ENCODE data around the gene DUSP10. TPM values are rescaled to one million over a fixed set of nuclear protein-coding genes. Genes with fewer than 3 reads are reported as not detected.

DUSP10 gene
- total and polyA plus RNA-seq, 8 donors: 4.7 to 14.5 (median 9.3) TPM

DNA sequence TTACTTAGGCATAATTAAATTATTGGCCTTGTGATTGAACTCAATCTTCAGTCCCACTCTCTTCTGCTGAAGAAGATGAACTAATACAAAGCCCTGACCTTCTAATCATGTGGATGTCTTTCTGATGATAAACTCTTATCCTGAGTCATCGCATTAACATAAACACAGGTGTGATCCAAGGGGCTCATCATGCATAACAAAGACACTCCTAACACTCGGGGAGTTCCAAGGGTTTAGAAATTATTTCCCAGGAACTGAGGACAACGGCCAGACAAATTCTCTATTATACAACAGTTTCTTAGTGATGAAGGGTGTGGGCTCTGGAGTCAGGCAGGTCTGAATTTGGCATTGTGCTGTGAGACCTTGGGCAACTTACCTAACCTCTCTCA, 18.0 kb downstream of the DUSP10 start:
- no peak overlapping the region for H3K4me3 ChIP-seq
- no peak for ATAC-seq
- peaks cover 4 to 30% (median 4%) of the 10 kb centered on the region in 3 donors for H3K4me1 ChIP-seq
- no peaks in the 10 kb centered on the region for H3K9me3 ChIP-seq
- no peaks in the 10 kb centered on the region for H3K36me3 ChIP-seq
- TF ChIP-seq CTCF (IDR thresholded peaks at IDR 0.05): no peak
- FAIRE-seq: no peak
- no peak for DNase-seq
- no peak overlapping the region for H3K27ac ChIP-seq
- WGBS, 2 donors: 96% methylated on average over 3 of the region's 3 CpGs
- H3K27me3 ChIP-seq: no peaks in the 10 kb centered on the region
- intact Hi-C loops (cut with DNase I): no loop called here

DNA sequence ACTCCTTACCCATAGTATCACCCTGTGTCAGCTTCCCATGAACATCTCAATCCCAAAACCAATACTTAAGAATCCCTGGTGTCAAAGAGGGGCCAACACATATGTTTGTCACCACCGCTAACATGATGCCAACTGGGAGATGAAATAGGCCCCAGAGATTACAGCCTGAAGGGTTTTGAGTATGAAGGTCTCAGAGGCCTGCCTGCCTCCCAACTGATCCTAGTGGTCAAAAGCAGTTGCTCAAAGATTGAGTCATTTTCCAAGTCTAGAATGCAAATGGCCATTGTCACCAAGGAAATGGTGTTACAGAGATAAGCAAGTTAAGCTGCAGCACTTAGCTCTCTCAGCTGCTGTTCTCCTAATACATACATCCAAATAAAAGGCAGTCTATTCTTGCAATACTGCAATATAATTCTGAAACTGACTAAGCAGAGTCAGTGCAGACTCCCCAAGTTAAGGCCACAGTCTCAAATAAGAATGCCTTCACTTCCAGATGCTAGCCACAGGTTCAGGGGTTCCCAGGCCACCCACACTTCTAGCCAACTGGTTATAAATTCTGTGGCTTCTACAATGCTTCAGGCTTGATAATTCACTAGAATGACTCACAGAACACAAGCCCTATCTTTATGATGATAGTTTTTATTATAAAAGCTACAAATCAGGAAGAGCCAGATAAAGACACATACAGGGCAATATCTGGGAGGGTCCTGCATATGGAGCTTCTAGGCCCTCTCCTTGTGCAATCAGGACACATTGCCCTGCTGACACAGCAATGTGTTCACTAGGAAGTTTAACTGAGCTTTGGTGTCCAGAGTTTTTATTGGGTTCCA, 18.7 kb downstream of the DUSP10 start:
- no peak for ATAC-seq
- WGBS, 2 donors: 97 to 100% methylated on average over 1 of the region's 1 CpG

DNA sequence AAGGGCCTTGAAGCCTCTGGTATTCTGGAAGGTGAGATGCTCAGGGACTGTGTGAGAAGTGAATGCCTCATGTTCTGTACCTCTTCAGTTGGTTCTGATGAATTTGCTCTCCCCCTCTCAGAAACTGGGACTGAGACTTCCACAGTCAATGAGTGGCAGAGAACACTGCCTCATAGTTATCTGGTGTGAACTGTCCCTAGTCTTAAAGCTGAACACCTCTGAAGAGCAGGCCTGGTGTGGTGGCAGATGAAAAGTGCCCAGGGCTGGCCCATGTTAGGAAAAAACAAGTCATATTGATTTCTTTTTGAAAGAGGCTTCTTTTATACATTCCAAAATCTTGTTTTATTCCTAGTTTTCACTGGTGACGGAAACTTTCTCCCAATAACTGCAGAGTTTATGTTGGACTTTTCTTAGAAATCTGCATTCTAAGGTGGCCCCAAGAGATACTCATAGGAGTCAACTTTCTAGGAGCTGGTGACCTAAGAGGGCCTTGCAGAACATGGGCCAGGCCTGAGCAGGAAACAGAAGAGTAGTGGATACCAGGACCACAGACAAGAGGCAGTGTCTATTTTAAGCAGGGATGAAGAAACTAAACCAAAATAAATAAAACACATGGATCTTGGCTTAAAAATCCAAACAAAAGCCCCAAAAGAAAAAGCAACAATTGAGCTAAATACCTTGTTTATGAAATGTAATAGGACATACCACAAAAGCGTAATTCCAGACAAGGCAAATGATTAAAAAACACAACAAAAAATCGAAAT, 19.5 kb downstream of the DUSP10 start:
- TF ChIP-seq CTCF (IDR thresholded peaks at IDR 0.05): no peak
- H3K36me3 ChIP-seq: no peaks in the 10 kb centered on the region
- no peaks in the 10 kb centered on the region for H3K9me3 ChIP-seq
- WGBS, 2 donors: 92 to 97% methylated on average over 3 of the region's 3 CpGs
- DNase-seq (no peak), ATAC-seq (no peak), FAIRE-seq (no peak)
- H3K4me1 ChIP-seq: peaks cover 11 to 40% (median 15%) of the 10 kb centered on the region in 3 donors
- no peak overlapping the region for H3K27ac ChIP-seq
- H3K27me3 ChIP-seq: no peaks in the 10 kb centered on the region
- intact Hi-C loops (cut with DNase I): no loop called here
- no peak overlapping the region for H3K4me3 ChIP-seq

More for the DNA sequence above, 18.7 kb downstream of the DUSP10 start:
- no peak for DNase-seq
- no peak for TF ChIP-seq CTCF (IDR thresholded peaks at IDR 0.05)
- Histone ChIP-seq H3K36me3 (no peaks in the 10 kb centered on the region), H3K27ac (no peak overlapping the region), H3K4me1 (peaks cover 10 to 35% (median 10%) of the 10 kb centered on the region in 3 donors), H3K9me3 (no peaks in the 10 kb centered on the region), H3K27me3 (no peaks in the 10 kb centered on the region), H3K4me3 (no peak overlapping the region)
- FAIRE-seq: no peak
- intact Hi-C loops (cut with DNase I): no loop called here

DNA sequence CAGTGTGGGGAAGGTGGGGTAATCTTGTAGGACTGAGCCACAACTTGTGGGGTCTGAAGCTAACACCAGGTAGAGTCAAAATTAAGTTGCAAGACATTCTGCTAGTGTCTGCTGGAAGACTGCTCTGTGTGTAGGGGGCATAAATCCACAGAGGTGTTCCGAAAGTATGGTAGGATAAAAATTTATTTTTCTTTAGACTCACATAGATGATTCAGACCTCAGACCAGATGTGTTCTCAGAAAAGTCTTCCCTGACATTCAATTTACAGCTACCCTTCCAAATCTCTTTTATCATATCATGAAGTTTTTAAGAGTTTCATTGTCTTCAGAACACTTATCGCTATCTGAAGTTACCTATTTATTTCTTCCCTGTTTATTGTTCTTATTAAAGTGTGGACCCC, 21.3 kb downstream of the DUSP10 start:
- Histone ChIP-seq H3K36me3 (no peaks in the 10 kb centered on the region), H3K4me3 (no peak overlapping the region), H3K27me3 (no peaks in the 10 kb centered on the region), H3K4me1 (peaks cover 23 to 50% (median 27%) of the 10 kb centered on the region in 3 donors), H3K27ac (no peak overlapping the region), H3K9me3 (no peaks in the 10 kb centered on the region)
- WGBS, 2 donors: 70 to 100% methylated on average over 2 of the region's 2 CpGs
- intact Hi-C loops (cut with DNase I): no loop called here
- ATAC-seq (no peak), DNase-seq (no peak), FAIRE-seq (no peak)
- TF ChIP-seq CTCF (IDR thresholded peaks at IDR 0.05): no peak
